SK-N-SH (cell line): ENCODE measurements around the gene KIF15.

Experiments used
- CHD2 ChIP-seq: fragments of 150-350 bp; IDR thresholded peaks from 2 replicates; pipeline ENCODE4 v1.6.1; 2018; ENCODE audit warnings: low read length; ENCODE audit not compliant: partially characterized antibody
- ELF1 ChIP-seq: IDR thresholded peaks from 2 replicates; pipeline ENCODE4 v1.4.0; 2012
- RAD21 ChIP-seq: IDR thresholded peaks from 2 replicates; pipeline ENCODE4 v1.6.1; 2012; ENCODE audit warnings: mild to moderate bottlenecking, low read length
- RCOR1 ChIP-seq: fragments of 150-350 bp; IDR thresholded peaks from 2 replicates; pipeline ENCODE4 v1.6.1; 2017; ENCODE audit warnings: antibody characterized with exemption, low read length
- TF ChIP-seq, protein P1 (sequence below): fragments of 200-600 bp; sonication (generic); IDR thresholded peaks from 2 replicates; pipeline ENCODE4 v1.6.1; 2017; ENCODE audit warnings: antibody characterized with exemption, mild to moderate bottlenecking, moderate library complexity

DNA sequence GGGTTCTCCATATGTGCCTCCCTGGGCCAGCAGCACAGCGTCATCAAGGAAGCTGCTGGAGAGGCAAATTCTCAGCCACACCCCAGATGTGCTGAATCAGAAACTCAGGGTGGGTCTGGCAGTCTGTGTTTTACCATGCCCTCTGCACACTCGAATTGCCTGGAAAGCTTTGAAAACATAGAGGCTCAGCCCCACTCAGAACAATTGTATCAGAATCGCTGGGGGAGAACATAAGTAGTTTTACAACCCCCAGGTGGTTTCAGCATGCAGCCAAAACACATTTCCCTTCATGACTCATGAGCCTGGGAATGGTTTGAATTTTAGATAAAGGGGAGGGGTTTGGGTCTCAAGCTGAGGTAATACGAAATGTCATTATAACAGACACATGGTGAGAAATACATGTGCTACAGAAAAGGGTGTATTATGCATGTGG lies 122.4 kb downstream of the KIF15 start:
- TF ChIP-seq, protein P1, sequence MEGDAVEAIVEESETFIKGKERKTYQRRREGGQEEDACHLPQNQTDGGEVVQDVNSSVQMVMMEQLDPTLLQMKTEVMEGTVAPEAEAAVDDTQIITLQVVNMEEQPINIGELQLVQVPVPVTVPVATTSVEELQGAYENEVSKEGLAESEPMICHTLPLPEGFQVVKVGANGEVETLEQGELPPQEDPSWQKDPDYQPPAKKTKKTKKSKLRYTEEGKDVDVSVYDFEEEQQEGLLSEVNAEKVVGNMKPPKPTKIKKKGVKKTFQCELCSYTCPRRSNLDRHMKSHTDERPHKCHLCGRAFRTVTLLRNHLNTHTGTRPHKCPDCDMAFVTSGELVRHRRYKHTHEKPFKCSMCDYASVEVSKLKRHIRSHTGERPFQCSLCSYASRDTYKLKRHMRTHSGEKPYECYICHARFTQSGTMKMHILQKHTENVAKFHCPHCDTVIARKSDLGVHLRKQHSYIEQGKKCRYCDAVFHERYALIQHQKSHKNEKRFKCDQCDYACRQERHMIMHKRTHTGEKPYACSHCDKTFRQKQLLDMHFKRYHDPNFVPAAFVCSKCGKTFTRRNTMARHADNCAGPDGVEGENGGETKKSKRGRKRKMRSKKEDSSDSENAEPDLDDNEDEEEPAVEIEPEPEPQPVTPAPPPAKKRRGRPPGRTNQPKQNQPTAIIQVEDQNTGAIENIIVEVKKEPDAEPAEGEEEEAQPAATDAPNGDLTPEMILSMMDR, result no peak
- TF ChIP-seq CHD2 (no peak), ELF1 (no peak), RCOR1 (no peak), RAD21 (no peak)
